Activated naive CD8-positive, alpha-beta T cell (primary cell): Measurements from ENCODE around the gene SNAPC3.
A peak's percentile ranks its signal among the peaks of the same experiment; 100 is the strongest.

Experiments used
- H3K27ac Mint-ChIP-seq: one replicate; pipeline ENCODE4 v1.8.0; 2021; ENCODE audit warnings: mixed read lengths
- H3K27me3 Mint-ChIP-seq: one replicate; pipeline ENCODE4 v1.8.0; 2021; ENCODE audit warnings: mixed read lengths
- H3K36me3 Mint-ChIP-seq: one replicate; pipeline ENCODE4 v1.8.0; 2021; ENCODE audit warnings: mixed read lengths
- H3K4me1 Mint-ChIP-seq: one replicate; pipeline ENCODE4 v1.8.0; 2021; ENCODE audit warnings: low read depth, mixed read lengths
- H3K4me3 Mint-ChIP-seq: one replicate; pipeline ENCODE4 v1.8.0; 2021; ENCODE audit warnings: mild to moderate bottlenecking, mixed read lengths
- H3K9me3 Mint-ChIP-seq: one replicate; pipeline ENCODE4 v1.8.0; 2021; ENCODE audit warnings: low read depth, mixed read lengths

The SNAPC3 gene

DNA sequence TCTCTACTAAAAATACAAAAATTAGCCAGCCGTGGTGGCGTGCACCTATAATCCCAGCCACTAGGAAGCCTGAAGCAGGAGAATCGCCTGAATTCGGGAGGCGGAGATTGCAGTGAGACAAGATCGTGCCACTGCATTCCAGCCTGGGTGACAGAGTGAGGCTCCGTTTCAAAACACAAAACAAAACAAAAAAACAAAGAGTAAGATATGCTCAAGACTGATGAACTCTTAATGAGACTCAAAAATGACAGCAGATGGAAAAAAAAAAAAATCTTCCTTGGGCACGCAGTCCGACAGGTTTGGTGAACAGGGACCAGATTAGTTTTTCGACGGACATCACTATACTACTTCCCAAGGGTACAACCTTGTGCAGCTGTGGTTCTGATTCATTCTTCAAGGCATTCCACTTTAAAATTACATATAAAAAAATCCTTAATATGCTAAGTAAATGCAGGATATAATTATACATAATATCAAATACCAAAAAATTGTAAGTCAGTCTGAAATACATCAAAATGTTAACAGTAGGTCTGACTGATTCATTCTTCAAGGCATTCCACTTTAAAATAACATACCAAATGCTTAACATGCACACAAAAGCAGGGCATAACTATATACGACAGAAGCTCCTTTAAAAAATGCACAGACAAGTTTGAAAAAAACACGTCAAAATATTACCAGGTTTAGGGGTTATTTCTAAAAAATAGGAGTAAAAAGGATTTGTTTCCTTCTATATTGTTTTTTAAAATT lies 75.7 kb downstream of the SNAPC3 start:
- H3K36me3 Mint-ChIP-seq, result peaks cover 6% of the 10 kb centered on the region
- no peaks in the 10 kb centered on the region for H3K9me3 Mint-ChIP-seq
- H3K27me3 Mint-ChIP-seq, result no peaks in the 10 kb centered on the region
- H3K4me3 Mint-ChIP-seq, result no peak overlapping the region
- peaks cover 66% of the 10 kb centered on the region for H3K4me1 Mint-ChIP-seq
- H3K27ac Mint-ChIP-seq, result peak overlapping the region; percentile 22

DNA sequence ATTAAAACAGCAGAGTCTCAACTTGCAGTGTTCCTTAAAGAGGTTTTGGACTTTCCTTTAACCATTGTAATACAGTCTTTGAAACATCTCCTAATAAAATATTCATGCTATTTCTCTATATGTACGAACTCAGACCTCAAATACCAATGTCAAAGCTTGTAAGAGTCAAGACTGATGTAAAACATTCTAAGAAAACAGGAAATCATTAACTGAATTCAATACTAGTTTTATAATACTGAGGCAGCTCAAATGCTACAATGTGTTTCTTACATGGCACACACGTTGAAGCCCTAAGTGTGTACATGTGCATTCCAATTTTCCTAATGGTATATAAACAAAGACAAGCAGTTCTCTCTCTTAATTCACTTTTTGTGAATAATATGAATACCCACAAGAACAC lies 76.5 kb downstream of the SNAPC3 start:
- Mint-ChIP-seq H3K27ac (peak overlapping the region; percentile 84), H3K9me3 (no peaks in the 10 kb centered on the region), H3K36me3 (peaks cover 6% of the 10 kb centered on the region), H3K4me1 (peaks cover 67% of the 10 kb centered on the region), H3K27me3 (no peaks in the 10 kb centered on the region), H3K4me3 (no peak overlapping the region)

GRCh38 chr9:15501179-15501578 lies 78.5 kb downstream of the SNAPC3 start:
- Mint-ChIP-seq H3K27ac (peak overlapping the region; percentile 62), H3K36me3 (peaks cover 8% of the 10 kb centered on the region), H3K4me3 (peak overlapping the region; percentile 12), H3K9me3 (no peaks in the 10 kb centered on the region), H3K4me1 (peaks cover 64% of the 10 kb centered on the region), H3K27me3 (no peaks in the 10 kb centered on the region)

DNA sequence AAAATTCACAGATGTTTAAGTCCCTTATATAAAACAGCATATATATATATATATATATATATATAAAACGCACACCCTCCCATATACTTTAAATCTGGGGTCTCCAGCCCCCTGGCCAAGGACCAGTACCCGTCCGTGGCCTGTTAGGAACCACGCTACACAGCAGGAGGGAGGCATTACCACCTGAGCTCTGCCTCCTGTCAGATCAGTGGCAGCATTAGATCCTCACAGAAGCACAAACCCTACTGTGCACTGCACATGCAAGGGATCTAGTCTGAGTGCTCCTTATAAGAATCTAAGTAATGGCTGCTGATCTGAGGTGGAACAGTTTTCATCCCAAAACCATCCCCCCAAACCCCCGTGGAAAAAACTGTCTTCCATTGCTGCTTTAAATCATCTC lies 79.1 kb downstream of the SNAPC3 start:
- peaks cover 65% of the 10 kb centered on the region for H3K4me1 Mint-ChIP-seq
- H3K27ac Mint-ChIP-seq, result peak overlapping the region; percentile 78
- no peaks in the 10 kb centered on the region for H3K27me3 Mint-ChIP-seq
- no peaks in the 10 kb centered on the region for H3K9me3 Mint-ChIP-seq
- H3K4me3 Mint-ChIP-seq, result peak overlapping the region; percentile 8
- peaks cover 8% of the 10 kb centered on the region for H3K36me3 Mint-ChIP-seq

GRCh38 chr9:15505921-15506320 lies 83.2 kb downstream of the SNAPC3 start:
- H3K9me3 Mint-ChIP-seq, result no peaks in the 10 kb centered on the region
- H3K27me3 Mint-ChIP-seq, result no peaks in the 10 kb centered on the region
- H3K4me1 Mint-ChIP-seq, result peaks cover 67% of the 10 kb centered on the region
- no peak overlapping the region for H3K4me3 Mint-ChIP-seq
- H3K27ac Mint-ChIP-seq, result peak overlapping the region; percentile 41
- peaks cover 8% of the 10 kb centered on the region for H3K36me3 Mint-ChIP-seq

DNA sequence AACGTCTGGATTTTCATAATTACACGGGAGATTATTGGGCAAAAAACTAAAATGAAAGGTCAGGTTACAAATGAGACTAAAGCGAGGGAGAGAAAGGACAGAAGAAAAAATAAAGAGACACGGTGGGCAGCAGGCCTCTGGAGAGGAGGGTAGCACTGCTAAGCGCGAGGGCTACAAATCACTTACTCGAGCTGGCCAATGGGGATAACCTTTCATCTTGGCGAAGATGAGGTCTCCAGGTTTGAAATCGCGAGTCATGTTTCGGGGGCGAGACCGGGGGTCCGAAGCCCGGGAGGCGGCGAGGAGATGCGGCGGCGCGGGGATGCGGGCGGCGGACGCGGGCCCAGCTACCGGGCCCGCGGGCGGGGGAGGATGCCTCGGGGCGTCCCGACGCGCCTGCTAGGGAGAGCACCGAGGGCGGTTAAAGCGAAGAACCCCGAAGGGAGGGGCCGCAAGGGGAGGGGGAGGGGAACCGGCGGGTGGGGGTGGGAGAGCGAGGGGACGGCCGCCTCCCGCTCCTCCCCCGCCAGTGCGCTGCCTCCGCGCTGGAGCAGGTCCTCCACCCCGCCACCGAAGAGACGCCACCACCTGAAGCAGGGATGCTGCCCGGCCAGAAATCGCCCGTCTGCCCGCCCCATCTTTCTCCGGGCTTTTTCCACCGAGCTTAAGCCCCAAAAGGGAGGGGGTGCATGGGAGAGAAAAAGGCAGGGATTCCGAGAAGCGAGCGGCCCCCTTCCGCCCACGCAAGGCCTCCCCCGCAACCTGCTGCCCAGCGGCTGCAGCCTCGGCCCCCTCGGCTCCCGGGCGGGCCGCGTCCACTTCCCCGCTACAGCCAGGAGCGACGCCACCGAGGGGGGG lies 87.5 kb downstream of the SNAPC3 start:
- Mint-ChIP-seq H3K27me3 (no peaks in the 10 kb centered on the region), H3K4me1 (peaks cover 57% of the 10 kb centered on the region), H3K4me3 (peak overlapping the region; percentile 90), H3K27ac (peak overlapping the region; percentile 88), H3K36me3 (peaks cover 4% of the 10 kb centered on the region), H3K9me3 (no peaks in the 10 kb centered on the region)

- Mint-ChIP-seq H3K36me3 (peaks cover 2% of the 10 kb centered on the region), H3K27me3 (no peaks in the 10 kb centered on the region), H3K4me1 (peaks cover 52% of the 10 kb centered on the region), H3K4me3 (peak within 1 kb of the TSS; percentile 95), H3K9me3 (no peaks in the 10 kb centered on the region), H3K27ac (peak within 1 kb of the TSS; percentile 98)
Observed at GRCh38 chr9:15510789-15511575, 88.3 kb downstream of the SNAPC3 start, which contains the start of gene PSIP1. PSIP1 (minus strand) TSS chr9:15510970; CDS start chr9:15510188, 782 bp downstream.
